GM21529 (cell line): ENCODE measurements around the gene ISM1.

ENCODE experiments used
- ATAC-seq: cut with Tn5 transposase; IDR thresholded peaks from one replicate; pipeline ENCODE4 v1.9.1; 2021; ENCODE audit not compliant: unreplicated experiment

ISM1 gene

DNA sequence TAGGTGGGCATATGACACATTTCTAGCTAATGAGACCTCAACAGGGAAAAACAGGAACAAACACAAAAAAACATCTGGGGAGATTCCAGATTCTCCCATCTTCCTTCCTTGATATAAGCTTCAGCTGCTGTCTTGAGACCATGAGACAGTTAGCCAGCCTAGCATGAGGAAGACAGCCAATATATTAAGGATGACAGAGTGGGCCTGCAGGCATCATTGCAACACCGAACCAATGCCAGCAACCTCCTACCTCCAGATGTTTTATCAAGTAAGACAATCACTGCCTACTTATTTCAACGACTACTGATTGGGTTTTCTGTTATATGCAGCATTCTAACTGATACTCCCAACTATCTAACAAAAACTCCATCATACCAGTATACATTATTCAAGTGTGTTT is 119.0 kb downstream of the ISM1 start:
- ATAC-seq, result no peak

DNA sequence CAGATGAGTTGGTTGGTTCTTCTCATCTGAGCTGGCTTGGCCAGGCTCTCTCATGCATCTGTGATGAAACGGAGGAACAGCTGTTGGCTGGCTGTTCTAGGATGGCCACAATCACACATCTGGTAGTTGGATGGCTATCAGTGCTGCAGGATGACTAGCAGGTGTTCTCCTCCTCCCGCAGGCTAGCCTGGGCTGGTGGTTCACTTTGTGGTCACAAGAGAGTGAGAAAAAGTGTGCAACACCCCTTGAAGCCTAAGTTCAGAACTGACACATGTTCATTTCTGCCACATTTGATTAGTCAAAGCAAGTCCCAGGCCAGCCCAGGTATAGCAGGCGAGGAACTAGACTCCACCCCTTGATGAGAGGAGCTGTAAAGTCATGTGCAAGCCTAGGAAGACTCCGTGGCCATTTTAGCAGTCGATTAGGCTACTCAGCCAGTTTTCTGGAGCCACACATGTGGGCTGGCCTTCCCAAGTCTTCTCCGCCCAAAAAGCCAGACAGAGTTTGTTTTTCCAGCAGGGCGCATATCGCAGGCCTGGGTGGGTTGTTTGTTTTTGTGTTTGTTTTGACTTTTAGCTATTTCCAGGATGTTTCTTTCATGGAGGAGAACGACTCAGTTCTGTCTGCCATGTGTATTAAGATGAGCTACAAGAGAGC is 120.8 kb downstream of the ISM1 start:
- ATAC-seq, result no peak

DNA sequence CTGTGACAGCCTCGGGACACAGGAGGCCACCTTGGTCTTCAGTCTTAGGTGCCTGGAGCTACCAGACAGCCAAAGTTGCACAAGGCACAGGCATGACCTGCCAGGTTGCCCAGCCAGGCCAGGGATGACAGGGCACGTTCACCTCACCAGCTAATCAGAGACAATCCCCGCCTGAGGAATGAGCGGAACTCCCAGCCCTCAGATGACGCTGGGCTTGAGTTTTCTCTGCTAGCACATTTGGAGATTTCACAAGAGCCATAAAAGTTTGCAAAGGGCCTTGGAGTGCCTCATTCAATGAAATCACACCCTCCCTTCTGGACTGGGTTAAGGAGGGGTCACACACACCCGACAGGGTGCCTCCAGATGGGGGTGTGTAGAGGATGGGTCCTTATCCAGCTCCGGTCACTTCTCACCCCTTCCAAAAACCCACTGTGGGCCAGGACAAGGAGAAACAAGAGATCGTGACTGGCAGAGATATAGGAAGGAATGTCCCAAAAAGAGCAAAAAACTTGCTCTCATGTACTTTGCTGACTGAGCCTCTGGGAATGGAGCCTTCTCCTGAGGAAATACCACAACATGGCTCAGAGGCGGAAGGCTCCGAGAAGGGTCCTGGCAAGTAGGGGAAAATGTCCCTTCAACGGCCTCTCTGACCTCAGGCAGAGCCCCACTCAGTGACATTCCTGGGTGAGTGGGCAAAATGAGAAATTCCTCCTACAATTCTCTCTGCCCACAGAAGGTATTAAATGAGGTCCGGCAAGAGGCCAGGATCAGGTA is 121.6 kb downstream of the ISM1 start:
- no peak for ATAC-seq

DNA sequence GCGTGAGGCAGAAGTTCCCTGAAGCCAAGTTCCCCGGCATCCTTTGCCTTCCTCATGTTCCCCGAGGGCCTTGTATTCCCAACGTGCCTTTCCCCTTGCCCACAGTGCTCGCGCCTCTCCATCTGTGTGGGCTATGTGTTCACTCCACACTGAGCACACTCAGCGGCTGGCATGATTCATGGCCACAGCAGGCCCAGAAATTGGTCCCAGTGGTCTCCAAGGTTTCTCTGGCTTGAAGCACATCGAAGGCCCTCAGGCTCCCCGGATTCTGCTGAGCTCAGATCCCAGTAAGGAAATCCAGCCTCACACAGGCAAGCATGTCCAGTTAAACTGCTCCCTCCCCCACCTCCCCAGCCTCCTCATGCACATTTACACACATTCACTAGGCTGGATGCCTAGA is 123.6 kb downstream of the ISM1 start:
- no peak for ATAC-seq

DNA sequence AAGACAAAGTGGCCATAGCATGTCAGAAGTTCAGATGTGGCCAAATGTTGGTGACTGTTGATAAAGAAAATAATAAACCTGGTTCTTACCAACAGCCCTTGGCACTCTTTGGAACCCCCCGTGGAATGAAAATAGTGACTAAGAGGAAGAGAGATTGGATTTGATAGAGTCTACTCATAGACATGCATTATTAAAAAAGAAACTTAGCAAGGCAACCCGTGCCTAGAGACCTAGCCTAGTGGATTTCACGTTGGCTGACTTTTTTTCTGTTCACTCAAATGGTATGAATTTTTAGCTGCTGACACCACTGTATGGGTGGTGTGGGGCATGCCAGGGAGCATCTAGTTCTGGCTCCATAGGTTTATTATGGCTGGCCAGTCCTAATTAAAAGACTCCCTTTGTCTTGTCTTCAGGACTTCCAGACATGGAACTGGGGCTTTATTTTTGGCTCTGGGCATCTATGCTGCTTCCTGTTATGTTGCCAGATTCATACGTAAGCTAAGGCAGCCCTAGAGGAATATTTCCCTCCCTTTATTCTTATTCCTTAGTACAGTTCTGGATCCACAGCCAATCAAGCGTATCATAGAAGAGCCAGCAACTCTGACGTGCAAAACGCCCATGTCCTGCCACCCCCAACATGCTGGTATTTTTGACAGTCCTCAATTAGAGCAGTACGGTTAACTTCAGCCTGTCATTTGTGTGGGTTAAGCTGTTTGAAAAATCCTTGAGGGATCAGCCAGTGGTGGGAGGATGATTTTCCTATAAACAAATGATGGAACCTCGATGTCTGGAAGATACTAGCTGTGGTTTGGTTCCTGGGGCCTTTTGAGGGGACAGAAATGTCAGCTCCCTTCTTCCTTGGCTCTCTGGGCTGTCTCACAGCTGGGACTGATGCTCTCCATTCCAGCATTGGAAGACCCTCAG is 127.5 kb downstream of the ISM1 start:
- no peak for ATAC-seq

DNA sequence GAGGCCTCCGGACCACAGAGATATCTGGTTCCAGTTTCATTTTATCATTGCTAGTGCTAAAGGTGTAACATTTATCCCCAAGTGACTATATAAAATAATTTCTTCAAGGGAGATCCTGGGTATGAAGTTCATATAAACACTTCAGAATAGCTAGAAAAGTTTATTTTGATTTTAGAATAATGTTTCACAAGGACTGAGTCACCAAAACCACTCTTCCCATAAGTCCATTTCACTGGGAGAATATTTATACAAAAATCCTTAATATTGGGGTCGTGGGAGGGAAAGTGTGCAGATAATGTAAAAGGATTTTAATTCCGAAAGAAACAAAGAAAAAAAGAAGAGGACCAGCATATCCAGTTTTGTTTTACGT is 128.1 kb downstream of the ISM1 start:
- ATAC-seq, result no peak
